Measurements from ENCODE around the gene SLC27A3.
"Not testable (repeated sequence)": the region's sequence is repeated elsewhere in the genome, so short reads cannot be mapped to it uniquely, and the experiment has no call there.

Gene SLC27A3

DNA sequence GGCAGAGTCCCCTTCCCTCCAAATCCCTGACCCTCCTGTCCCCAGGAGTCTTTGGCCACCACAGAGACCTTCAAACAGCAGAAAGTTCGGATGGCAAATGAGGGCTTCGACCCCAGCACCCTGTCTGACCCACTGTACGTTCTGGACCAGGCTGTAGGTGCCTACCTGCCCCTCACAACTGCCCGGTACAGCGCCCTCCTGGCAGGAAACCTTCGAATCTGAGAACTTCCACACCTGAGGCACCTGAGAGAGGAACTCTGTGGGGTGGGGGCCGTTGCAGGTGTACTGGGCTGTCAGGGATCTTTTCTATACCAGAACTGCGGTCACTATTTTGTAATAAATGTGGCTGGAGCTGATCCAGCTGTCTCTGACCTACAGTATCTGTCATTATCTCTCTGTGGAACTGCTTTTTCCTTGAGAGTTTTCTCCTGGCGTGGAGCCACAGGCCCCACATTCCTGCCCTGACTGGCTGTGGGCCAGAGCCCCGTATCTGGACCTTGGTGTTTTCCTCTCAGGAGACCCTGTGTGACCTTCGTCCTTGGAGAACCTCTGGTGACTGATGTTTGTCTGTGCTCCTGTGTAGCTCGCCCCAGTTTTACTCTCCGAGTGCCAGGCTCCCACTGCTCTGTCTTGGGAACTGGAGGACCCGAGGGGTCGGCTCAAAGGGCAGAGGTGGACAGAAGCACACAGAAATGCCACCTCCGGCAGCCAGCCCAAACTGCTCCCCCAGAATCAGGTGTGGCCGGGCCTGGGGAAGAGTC, 4.8 kb downstream of the SLC27A3 start:
- no peak for DNase-seq (ENCODE audit: low spot score)

DNA sequence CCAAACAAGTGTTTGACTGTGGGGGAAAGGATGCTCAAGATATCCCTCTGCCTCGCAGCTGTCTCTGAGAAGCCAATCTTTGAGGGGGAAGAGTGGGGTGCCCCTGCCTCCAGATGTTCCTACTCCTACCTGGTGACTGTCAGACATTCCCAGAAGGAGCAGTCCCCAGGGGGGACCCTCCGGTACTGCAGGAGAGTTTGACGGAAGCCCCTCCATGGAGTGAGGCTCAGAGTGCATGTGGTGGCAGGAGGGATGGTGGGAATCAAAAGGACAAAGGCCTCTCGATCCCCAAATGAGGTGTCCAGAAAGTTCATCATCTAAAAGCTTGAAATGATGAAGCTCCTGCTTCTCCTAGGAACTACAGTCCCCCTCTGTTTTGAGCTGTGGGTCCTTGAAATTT, 5.3 kb downstream of the SLC27A3 start:
- no peak for DNase-seq (ENCODE audit: low spot score)

DNA sequence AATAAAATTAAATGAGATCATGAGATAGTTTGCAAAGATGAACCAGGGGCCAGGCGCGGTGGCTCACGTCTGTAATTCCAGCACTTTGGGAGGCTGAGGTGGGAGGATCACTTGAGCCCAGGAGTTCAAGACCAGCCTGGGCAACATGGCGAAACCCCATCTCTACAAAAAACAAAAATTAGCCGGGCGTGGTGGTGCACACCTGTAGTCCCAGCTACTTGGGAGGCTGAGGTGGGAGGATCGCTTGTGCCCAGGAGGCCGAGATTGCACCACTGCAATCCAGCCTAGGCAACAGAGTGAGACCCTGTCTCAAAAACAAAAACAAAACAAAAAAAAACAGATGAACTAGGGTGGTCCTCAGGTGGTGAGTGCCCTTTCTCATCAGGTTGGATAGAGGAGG, 7.4 kb downstream of the SLC27A3 start:
- DNase-seq (ENCODE audit: low spot score), result not testable (repeated sequence)

DNA sequence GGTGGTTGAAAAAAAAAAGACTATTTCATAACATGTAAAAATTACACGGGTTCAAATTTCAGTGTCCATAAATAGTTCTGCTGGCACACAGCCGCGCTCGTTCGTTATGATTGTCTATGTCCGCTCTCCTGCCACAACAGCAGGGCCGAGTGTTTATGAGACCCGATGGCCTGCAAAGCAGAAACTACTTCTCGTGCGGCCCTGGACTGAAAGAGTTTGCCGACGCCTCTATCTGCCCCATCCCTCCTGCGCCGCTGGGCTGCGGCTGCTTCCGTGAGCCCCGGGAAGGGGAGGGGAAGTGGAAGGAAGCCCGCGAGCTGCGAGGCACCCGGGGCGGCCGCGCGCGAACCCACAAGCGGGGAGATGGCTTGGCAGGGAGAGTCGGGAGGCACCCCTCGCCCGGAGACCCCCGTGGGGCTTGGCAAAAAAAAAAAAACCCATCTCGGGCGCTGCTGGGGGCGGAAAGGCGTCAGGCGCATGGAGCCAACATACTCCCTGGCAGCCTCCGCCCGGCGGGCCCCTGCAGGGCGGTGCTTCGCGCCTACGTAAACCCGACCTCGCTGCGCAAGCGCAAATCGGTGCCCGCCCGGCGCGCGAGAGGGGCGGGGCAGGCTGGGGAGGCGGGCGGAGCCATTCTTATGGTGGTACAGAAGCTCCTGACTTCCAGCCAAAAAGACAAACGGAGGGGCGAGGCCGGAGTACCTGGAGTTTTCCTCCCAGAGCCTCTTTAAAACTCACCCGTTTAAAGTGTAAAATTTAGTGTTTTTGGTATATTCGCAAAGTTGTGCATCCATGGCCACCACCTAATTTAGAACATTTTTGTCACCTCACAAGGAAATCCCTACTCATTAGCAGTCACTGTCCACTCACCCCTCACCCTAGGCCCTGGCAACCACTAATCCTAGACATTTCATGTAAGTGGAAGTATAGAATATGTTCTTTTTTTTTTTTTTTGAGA, 8.3 kb downstream of the SLC27A3 start:
- peak; percentile 92 for DNase-seq (ENCODE audit: low spot score)

DNA sequence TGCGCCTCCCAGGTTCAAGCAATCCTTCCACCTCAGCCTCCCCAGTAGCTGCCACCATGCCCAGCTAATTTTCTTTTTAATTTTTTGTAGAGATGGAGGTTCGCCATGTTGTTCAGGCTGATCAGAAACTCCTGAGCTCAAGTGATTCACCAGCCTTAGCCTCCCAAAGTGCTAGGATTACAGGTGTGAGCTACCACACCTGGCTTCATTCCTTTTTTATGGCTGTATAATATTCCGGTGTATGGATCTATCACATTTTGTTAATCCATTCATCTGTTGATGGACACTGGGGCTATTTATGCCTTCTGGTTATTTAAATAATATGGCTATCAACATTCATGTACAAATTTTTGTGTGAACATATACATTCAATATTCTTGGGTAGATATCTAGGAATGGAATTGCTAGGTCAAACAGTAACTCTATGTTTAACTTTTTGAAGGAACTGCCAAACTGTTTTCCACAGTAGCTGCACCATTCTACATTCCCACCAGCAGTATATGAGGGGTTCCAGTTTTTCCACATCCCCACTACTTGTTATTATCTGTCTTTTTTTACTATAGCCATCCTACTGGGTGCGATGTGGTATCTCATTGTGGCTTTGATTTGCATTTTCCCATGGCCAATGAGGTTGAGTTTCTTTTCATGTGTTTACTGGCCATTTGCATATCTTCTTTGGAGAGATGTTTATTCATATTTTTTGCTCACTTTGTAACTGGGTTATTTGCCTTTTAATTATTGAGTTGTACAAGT, 11.0 kb downstream of the SLC27A3 start:
- DNase-seq (ENCODE audit: low spot score), result no peak

DNA sequence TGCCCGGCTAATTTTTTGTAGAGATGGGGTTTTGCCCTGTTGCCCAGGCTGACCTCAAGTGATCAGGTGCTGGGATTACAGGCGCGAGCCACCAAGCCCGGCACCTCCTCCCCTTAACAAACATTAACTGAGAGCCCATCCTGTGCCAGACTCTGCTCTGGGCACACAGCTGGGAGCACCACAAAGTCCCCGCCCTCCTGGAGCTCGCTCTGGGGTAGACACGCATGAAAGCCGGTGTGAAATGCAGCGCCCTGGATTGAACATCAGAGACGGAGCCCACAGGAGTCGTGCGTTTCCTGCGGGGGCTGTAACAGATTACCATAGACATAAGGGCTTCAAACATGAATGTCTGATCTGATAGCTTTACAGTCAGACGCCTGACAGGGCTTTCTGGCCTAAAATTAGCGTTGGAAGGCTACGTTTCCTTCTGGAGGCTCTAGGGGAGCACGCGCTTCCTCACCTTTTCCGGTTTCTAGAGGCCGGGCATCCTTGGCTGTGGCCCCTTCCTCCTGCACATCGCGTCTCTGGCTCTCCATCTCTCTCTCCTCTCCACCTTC, 14.3 kb downstream of the SLC27A3 start:
- no peak for DNase-seq (ENCODE audit: low spot score)

DNA sequence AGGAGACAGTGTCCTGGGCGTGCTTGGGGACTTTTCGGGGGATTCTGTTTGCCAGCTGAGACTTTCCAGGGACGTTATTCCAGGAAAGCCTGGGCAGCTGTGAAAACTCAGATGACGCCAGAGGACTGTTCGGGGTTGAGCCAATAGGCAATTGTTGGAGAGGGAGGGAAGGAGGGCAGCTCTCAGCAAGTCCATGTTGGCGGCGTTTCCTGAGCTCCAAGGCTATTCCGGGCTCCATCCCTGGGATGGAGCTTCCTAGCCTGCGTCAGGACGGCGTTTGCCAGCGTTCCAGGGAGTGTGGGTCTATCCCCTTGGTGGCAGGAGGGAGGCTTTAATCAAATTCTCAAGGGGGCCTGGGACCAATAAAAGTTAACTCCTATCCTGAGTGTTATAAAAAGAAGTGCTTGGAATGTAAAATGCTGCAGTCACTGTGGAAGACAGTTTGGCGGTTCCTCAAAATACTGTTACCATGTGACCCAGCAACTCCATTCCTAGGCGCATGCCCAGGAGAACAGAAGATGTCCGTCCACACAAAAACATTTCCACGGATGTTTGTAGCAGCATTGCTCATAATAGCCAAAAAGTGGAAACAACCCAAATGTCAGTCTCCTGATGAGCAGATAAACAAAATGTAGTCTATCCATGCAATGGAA, 15.2 kb downstream of the SLC27A3 start:
- DNase-seq (ENCODE audit: low spot score), result no peak

DNA sequence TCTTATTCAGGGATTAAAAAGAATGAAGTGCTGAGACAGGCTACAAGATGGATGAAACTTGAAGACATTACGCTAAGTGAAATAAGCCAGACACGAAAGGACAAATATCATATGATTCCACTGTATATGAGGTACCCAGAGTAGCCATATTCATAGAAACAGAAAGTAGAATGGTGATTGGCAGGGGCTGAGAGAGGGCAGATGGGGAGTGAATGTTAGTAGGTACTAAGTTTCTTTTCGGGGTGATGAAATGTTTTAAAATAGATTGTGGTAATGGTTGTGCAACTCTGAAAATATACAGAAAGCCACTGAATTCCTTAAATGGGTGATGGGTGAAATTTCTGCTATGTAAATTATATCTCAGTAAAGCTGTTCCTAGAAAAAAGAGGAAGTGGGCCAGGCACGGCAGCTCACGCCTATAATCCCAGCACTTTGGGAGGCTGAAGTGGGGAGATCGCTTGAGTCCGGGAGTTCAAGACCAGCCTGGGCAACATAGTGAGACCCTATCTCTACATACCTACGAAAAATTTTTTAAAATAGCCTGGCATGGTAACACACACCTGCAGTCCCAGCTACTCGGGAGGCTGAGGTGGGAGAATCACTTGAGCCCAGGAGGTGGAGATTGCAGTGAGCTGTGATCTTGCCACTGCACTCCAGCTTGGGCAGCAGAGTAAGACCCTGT, 15.9 kb downstream of the SLC27A3 start:
- DNase-seq (ENCODE audit: low spot score), result no peak

DNA sequence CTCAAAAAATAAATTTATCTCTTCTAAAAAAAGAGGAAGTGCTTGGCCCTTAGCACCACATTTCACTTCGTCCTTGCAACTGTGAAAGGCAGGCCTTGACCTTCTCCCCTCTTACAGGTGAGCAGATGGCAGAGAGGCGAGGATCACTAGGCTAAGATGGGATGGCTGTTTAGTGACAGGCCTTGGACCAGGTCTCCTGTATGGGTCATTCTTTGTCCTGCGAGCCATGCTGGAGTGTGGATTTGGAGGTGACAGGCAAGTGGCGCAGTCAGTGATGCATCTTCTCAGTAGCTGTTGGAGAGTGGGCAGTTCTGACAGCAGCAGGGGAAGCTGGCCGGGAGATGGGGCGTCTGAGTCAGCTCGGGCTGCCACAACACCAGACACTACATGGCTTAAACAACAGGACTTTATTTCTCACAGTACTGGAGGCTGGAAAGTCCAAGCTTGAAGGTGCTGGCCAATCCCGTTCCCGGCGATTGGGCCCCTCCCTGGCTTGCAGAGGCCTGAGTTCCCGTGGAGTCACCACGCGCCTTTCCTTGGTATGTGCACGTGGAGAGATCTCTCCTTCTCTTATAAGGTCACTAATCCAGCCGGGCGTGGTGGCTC, 16.5 kb downstream of the SLC27A3 start:
- no peak for DNase-seq (ENCODE audit: low spot score)

DNA sequence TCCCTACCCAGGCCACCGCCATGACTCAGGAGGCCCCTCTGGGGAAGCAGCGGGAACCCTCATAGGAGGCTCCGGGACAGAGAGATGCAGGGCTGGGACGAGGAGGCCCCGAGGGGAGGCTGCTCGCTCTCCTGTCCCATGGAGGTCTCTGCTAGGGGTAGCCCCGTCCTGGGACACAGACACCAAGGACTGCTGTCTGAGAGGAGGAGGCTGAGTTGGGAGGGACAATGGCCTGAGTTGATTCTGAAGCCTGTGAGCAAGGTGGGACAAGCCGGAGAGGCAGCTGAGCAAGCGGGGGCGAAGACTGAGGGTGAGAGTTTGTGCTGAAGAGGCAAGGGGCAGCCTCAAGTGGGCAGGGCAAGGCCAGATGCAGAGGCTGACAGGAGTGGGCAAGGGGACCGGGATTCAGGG, 17.4 kb downstream of the SLC27A3 start:
- DNase-seq (ENCODE audit: low spot score), result no peak

DNA sequence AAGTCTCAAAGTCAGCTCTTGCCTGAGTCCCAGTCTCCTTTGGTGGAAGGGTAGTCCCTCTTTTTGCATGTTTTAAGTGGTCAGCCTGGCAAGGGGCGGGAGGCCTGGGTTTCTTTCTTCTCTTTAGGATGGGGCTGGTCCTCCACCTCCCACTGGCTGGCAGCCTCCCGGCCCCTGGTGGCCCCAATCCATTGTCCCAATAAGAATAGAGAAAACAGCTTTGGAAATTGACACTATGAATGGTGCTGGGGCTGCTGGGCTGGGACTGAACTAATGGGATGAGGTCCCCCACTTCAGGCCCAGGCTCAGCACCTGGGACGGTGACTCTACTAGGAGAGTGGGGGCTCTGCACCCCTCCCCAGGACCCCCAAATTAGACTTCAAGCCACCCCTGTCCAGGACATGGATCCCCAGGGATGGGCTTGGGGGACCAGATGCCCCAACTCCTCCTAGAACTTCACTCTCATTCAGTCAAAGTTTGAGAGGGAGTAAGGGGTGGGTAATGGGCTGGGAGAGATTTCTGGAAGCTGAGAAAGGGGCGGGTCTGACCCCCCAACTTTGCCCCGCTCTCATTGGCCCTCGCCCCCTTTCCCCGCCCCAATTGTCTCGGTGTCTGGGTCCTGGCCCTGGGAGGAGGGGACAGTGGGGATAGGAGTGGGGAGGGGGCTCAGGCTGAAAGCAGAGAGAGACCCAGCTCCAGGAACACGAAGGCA, 18.2 kb downstream of the SLC27A3 start:
- DNase-seq (ENCODE audit: low spot score), result no peak

DNA sequence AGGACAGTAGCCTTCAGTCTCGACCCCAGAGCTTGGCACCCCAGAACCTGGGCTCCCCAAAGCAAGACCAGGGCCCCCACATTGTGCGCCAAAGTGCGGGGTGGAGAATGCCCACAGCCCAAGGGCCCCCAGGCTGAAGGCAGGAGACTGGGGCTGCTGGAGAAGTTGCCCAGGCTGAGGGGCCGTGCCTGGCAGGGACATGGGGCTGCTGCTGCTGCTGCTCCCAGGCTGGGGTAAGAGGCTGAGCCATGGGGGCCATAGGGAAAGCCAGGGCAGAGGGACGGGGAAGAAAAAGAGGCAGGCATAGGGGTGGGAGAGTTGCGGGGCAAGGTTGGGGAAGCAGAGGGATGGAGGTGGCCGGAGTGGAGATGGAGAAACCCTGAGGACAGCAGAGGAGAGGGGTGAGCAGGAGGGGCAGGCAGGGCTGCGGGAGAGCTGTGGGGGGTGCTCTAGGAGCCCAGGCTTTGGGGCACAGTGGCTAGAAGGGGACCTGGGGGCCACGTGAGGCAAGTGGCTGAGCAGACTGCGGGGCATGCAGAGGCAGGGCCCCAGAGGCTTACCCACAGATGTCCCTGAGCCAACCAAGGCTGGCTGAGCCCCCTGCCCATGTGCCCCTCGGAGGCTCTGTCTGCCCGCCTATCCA, 18.9 kb downstream of the SLC27A3 start:
- DNase-seq (ENCODE audit: low spot score), result no peak

DNA sequence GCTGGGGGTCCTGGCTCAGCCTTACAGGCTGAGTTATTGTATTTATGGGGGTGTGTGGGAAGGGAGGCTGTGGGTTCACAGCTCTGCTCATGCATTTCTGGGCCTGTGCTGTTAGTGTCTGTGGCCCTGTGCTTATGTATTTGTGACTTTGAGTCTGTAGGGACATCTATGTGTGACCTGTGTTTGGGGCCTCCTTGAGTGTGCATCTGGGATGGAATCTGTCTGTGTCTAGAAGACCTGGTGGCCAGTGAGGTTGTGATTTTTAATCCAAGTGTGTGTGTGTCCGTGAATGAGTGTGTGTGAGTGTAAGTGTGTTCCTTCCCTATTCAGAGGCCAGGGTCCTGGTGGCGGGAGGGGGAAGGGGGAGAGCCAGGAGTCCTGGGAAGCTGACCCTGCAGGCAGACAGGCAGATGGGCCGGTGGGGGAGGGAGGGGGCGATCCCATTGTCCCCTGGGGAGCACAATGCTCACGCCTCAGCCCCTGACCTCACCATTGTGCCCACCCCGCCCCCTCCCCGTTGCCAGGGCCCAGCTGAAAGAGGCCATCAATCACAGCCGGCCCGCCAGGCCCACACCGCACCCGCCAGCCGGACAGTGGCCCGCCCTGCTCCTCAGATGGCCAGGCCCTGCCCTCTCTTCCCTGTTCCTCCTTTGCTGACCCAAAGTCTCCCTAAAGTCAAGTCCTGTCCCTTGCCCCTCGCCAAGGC, 19.6 kb downstream of the SLC27A3 start:
- DNase-seq (ENCODE audit: low spot score), result no peak

DNA sequence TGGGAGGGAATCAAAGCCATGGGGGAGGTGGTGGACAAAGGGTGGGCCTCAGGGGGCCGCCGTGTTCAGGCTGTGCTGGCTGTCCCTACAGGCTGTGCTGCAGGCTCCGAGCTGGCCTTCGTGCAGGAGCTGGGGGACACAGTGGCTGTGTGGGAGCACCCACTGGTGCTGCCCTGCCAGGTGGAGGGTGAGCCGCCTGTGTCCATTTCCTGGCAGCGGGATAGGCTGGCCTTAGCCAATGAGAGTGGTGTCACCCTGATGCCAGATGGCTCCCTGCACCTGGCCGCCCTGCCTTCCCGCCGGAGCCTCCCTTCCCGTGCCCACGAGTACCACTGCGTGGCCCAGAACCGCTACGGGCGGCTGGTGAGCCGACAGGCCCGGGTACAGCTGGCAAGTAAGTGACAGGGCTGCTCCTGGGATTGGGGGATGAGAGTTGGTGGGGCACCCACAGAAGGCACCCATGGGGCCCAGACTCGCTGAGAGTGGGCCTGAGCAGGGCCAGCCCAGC, 20.2 kb downstream of the SLC27A3 start:
- no peak for DNase-seq (ENCODE audit: low spot score)

DNA sequence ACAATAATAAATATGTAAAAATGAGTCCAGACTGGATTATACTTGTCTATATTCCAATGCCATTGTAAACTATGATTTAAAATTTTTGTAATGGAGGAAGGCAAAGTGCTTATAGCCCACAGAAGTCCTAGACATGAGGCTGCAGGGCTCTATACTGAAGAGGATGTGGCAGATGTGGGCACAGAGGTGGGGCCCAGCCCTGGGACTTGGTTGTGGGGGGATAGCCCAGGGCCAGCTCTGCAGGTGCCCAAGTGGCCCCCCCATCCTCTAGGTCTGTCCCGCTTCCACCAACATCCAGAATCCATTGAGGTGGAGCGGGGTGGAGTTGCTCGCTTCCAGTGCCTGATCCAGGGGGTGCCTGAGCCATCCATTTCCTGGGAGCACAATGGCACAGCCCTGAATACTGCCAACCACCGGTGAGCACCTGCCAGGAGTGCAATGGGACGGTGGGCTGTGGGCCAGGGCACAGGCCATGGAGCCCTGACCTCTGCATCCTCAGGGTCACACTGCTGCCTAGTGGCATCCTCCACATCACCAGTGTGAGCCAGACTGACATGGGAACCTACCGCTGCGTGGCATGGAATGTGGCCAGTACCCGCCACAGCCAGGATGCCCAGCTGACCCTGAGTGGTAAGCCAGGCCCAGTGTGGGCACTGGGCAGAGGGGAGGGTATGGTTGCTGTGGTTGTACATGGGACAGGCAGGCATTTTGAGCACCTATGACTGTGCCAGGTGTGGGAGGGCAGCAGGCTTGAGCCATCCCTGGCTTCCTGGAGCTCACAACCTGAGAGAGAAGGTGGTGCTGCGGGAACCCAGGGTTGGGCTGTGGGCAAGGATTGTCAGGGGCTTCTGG, 21.0 kb downstream of the SLC27A3 start:
- DNase-seq (ENCODE audit: low spot score), result no peak

DNA sequence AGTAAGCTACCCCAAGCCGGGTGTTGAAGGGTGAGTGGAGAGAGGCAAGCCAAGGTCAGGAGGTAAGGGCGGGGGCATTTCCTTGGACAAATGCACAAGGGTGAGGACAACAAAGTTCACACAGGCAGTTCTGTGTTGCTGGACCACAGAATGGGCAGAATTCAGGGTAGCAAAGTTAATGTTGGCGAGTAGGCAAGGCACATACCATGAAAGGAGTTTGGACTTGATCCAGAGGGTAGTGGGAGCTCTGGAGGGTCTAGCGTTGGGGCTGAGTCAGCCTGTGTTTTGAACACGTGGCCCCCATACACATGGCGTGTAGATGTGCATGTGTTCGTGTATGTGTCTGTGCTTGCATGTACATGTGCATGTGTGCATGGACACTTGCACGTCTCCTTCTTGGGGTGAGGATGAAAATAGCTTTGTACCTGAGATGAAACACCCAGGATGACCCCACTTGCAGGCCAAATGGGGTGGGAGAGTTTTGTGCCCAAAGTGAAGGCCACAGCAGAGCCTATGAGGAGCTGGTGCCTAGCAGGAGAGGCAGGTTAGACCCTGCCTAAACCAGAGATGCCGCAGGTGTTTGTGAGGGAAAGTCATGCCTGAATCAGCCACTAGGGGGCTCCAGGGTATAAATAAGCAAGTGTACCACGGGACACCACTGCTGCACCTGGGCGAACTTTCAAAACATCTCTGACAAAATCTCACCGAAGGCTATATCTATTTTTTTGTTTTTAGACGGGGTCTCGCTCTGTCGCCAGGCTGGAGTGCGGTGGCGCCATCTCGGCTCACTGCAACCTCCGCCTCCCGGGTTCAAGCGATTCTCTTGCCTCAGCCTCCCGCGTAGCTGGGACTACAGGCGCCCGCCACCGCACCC, 21.8 kb downstream of the SLC27A3 start:
- peak; percentile 70 for DNase-seq (ENCODE audit: low spot score)

DNA sequence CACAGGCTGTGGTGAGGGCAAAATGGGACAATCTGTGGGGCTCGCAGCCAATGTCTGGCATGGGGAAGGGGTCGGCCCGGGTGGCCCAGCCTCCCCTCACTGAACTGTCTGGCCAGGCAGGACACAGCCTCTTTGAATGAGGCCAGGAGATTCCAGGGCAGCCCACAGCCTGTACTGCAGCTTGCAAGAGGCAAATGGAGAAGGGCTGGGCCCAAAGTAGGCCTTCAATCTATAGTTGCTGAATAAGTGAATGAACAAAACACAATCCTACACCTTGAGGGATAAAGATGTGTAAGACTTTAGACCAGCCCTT, 23.2 kb downstream of the SLC27A3 start:
- no peak for DNase-seq (ENCODE audit: low spot score)
